Panc1 (cell line): ENCODE results near the gene C4orf50. TPM values are rescaled to one million over a fixed set of nuclear protein-coding genes. Genes with fewer than 3 reads are reported as not detected.
A peak's percentile ranks its signal among the peaks of the same experiment; 100 is the strongest.

Experiments
- ATAC-seq: fragments of 200-7000 bp; cut with Tn5 transposase; 2 replicates; pipeline ENCODE4 v1.9.1; 2020; ENCODE audit warnings: mild to moderate bottlenecking, moderate library complexity
- BruUV-seq: library from RNA; stranded (reverse); fragments of 400-500 nt; replicated peaks from 2 replicates; lab custom pipeline; 2021; lab: Mats Ljungman, UMichigan
- CTCF ChIA-PET: fragments of 300-600 bp; sonication (Branson Sonifier 250); formaldehyde crosslinking; loops from one replicate; lab custom pipeline; 2022; ENCODE audit warnings: antibody characterized with exemption; lab: Charles Lee
- POLR2A ChIA-PET: fragments of 300-600 bp; sonication (Branson Sonifier 250); formaldehyde crosslinking; loops from one replicate; lab custom pipeline; 2022; ENCODE audit warnings: antibody characterized with exemption; lab: Charles Lee
- DNase-seq: peaks from one replicate; pipeline ENCODE4 v3.0.0-alpha.2; 2010; ENCODE audit warnings: low read depth, low spot score
- H3K27ac ChIP-seq: 2 replicates; pipeline ENCODE4 v1.5.1; 2011; ENCODE audit warnings: mild to moderate bottlenecking, low read length, inconsistent platforms
- H3K27me3 ChIP-seq: fragments of 200-500 bp; sonication (Bioruptor generic); 2 replicates; pipeline ENCODE4 v1.6.0; 2014; ENCODE audit warnings: low read length, inconsistent platforms; ENCODE audit not compliant: control insufficient read depth, insufficient read depth
- H3K36me3 ChIP-seq: fragments of 200-500 bp; sonication (Bioruptor generic); 2 replicates; pipeline ENCODE4 v1.5.1; 2014; ENCODE audit warnings: inconsistent platforms, mild to moderate bottlenecking, low read length, moderate library complexity; ENCODE audit not compliant: control insufficient read depth, insufficient read depth
- H3K4me1 ChIP-seq: 2 replicates; pipeline ENCODE4 v1.5.1; 2011; ENCODE audit warnings: inconsistent platforms, mild to moderate bottlenecking, low read length, moderate library complexity; ENCODE audit not compliant: control insufficient read depth, insufficient read depth
- H3K4me3 ChIP-seq, 2 experiments: 2 replicates each; pipeline ENCODE4 v1.5.1; 2011 to 2012; ENCODE audit warnings: low read depth in 2 of 2, low read length in 2 of 2, mild to moderate bottlenecking in 2 of 2, inconsistent platforms in 1 of 2, moderate library complexity in 1 of 2
- H3K9me3 ChIP-seq: fragments of 200-500 bp; sonication (Bioruptor generic); 2 replicates; pipeline ENCODE4 v1.5.1; 2014; ENCODE audit warnings: low read depth, mild to moderate bottlenecking, inconsistent platforms, low read length, moderate library complexity; ENCODE audit not compliant: control insufficient read depth, insufficient read depth
- CTCF ChIP-seq: fragments of 450-650 bp; IDR thresholded peaks from 2 replicates; pipeline ENCODE4 v1.5.1; 2017; ENCODE audit warnings: mild to moderate bottlenecking
- POLR2AphosphoS5 ChIP-seq: IDR thresholded peaks from 2 replicates; pipeline ENCODE4 v1.6.1; 2012; ENCODE audit warnings: mild to moderate bottlenecking, low read depth, low read length, moderate library complexity
- REST ChIP-seq, 2 experiments: IDR thresholded peaks; 2 replicates each; pipeline ENCODE4 v1.6.1; 2011 to 2012; ENCODE audit warnings: low read depth in 2 of 2, control low read depth in 1 of 2, low read length in 1 of 2, mild to moderate bottlenecking in 1 of 2, moderate library complexity in 1 of 2; ENCODE audit not compliant: insufficient read depth in 1 of 2
- SIN3A ChIP-seq: IDR thresholded peaks from 2 replicates; pipeline ENCODE4 v1.6.1; 2012; ENCODE audit warnings: low read depth, mild to moderate bottlenecking, low read length, moderate library complexity, borderline replicate concordance; ENCODE audit not compliant: insufficient read depth
- TCF7L2 ChIP-seq: IDR thresholded peaks from 2 replicates; pipeline ENCODE4 v1.6.1; 2011; ENCODE audit warnings: mild to moderate bottlenecking, low read depth, low read length, inconsistent platforms
- in situ Hi-C: cut with HindIII; loops from 2 replicates; pipeline ENCODE4 v1.10.0; 2016; ENCODE audit warnings: low sequenced_read_pairs, low pct_unique_long_range_greater_than_20kb
- intact Hi-C: fragments of 100-400 bp; cut with micrococcal nuclease; formaldehyde crosslinking; loops from one replicate; pipeline ENCODE4 v1.10.0; 2022; ENCODE audit not compliant: unreplicated experiment
- total RNA-seq: library from RNA; stranded (reverse); gene quantifications from one replicate; pipeline ENCODE4 v1.2.1, GENCODE V29; 2021; ENCODE audit not compliant: unreplicated experiment

Gene C4orf50
- total RNA-seq, 1 experiment from 2014 or later = under 0.01 TPM

- no TSS peak for BruUV-seq
- Histone ChIP-seq H3K27ac (no peak overlapping the region), H3K9me3 (no peaks in the 10 kb centered on the region), H3K27me3 (no peaks in the 10 kb centered on the region), H3K4me3 (no peak overlapping the region), H3K36me3 (no peaks in the 10 kb centered on the region), H3K4me1 (no peaks in the 10 kb centered on the region)
- in situ Hi-C loops (no loop called here), intact Hi-C loops (no loop called here)
- ChIA-PET CTCF (no interaction called here), POLR2A (no interaction called here)
- TF ChIP-seq POLR2AphosphoS5 (no peak), TCF7L2 (no peak)
- no peak for DNase-seq
- ATAC-seq = no peak
Measured at GRCh38 chr4:5999830-6000365, 18.3 kb downstream of the C4orf50 start.

GRCh38 chr4:5999356-5999755 is 18.9 kb downstream of the C4orf50 start:
- intact Hi-C loops = no loop called here
- DNase-seq (no peak), ATAC-seq (no peak)
- Histone ChIP-seq H3K27ac (no peak overlapping the region), H3K9me3 (no peaks in the 10 kb centered on the region), H3K36me3 (no peaks in the 10 kb centered on the region), H3K27me3 (no peaks in the 10 kb centered on the region), H3K4me1 (no peaks in the 10 kb centered on the region), H3K4me3 (no peak overlapping the region)
- no peak for TF ChIP-seq POLR2AphosphoS5
- no peak for TF ChIP-seq TCF7L2
- no peak for TF ChIP-seq CTCF
- no peak for TF ChIP-seq SIN3A
- no peak for TF ChIP-seq REST (IDR thresholded peaks at IDR 0.05; ENCODE audit: insufficient read depth in 1 of 2, low read depth in 2 of 2, low read length in 1 of 2)
- POLR2A ChIA-PET = no interaction called here
- BruUV-seq = no TSS peak
- in situ Hi-C loops = no loop called here
- CTCF ChIA-PET = no interaction called here

- no TSS peak for BruUV-seq
- ChIA-PET POLR2A (no interaction called here), CTCF (interaction anchor here (0.6 to 1.4 kb wide), 5 partner anchors 41 to 333 kb away, joined by 3 to 5 read pairs (median 4); no protein-coding TSS in a partner anchor)
- peak; percentile 94 for TF ChIP-seq CTCF
- TF ChIP-seq REST (IDR thresholded peaks at IDR 0.05; ENCODE audit: insufficient read depth in 1 of 2, low read depth in 2 of 2, low read length in 1 of 2) = no peak
- intact Hi-C loops = loop anchor here (1.0 kb wide), 1 partner anchor 89 kb away; no protein-coding TSS in a partner anchor
- Histone ChIP-seq H3K27me3 (no peaks in the 10 kb centered on the region), H3K27ac (no peak overlapping the region), H3K4me1 (no peaks in the 10 kb centered on the region), H3K36me3 (no peaks in the 10 kb centered on the region), H3K9me3 (no peaks in the 10 kb centered on the region), H3K4me3 (no peak overlapping the region)
- in situ Hi-C loops = no loop called here
- DNase-seq (peak; percentile 41), ATAC-seq (peak; percentile 93)
Measured at GRCh38 chr4:5998333-5998936, 19.8 kb downstream of the C4orf50 start.
